WERI-Rb-1 (cell line): Measurements from ENCODE around the gene CSNK1D.

Experiments used
- DNase-seq: peaks from one replicate; pipeline ENCODE4 v3.0.0-alpha.2; 2020
- H3K27ac ChIP-seq: fragments of 250-450 bp; sonication (Bioruptor Pico); 2 replicates; pipeline ENCODE4 v1.5.1; 2020; ENCODE audit warnings: mild to moderate bottlenecking, moderate library complexity
- H3K27me3 ChIP-seq: fragments of 250-450 bp; sonication (Bioruptor Pico); 2 replicates; pipeline ENCODE4 v1.5.1; 2021; ENCODE audit warnings: mild to moderate bottlenecking, low read depth, moderate library complexity; ENCODE audit not compliant: insufficient read depth, severe bottlenecking
- H3K36me3 ChIP-seq: fragments of 250-450 bp; sonication (Bioruptor Pico); 2 replicates; pipeline ENCODE4 v1.5.1; 2020; ENCODE audit warnings: mild to moderate bottlenecking, moderate library complexity
- H3K4me3 ChIP-seq: 2 replicates; pipeline ENCODE4 v1.5.1; 2011; ENCODE audit warnings: low read depth, mild to moderate bottlenecking, control low read depth, low read length
- H3K9me3 ChIP-seq: fragments of 250-450 bp; sonication (Bioruptor Pico); 2 replicates; pipeline ENCODE4 v1.5.1; 2021; ENCODE audit warnings: mild to moderate bottlenecking, moderate library complexity; ENCODE audit not compliant: severe bottlenecking
- TF ChIP-seq, protein P1 (sequence below): IDR thresholded peaks from 2 replicates; pipeline ENCODE4 v1.5.1; 2011; ENCODE audit warnings: low read depth, mild to moderate bottlenecking, control low read depth, inconsistent platforms, low read length

The CSNK1D gene

DNA sequence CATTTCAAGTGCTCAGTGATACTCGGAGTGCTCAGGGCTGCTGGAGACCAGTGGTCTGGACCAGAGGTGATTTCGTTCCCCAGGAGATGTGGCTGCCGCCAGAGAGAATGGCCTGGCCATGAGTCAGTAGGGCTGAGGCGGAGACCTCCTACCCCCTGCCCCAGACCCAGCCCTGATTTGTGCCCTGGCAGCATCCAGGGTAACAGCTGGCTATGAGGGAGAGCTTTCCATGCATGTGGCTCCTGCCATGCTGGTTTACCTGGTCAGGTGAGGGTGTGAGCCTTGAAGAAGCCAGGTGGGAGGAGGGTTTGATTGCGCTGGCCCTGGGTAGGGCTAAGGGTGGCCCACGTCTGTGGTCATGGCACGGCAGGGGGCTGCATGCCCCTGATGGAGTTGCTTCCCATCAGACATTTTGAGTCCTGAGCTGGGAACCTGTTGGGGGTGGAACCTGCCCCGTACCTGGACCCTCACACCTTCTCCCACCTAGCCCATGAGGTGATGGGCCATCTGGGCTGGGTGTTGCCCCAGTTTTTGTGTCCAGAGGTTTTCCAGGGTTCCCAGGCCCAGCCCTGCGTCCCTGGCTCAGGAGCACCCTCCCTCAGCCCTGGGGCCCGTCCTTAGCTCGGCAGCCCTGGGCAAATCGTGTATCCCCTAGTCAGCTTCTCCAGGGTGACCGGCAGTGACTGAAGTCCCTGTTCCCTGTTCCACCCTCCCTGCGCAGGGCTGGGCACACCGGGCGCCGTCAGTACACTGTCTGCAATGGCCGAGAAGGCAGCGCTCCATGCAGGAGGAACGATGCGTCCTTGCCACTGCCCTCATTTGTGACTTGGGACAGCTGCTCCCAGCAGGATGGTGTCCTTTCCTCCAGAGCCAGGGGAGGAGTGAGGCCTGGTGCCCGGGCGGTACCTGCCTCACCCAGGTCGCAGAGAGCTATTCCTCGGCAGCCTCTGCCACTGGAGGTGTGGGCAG is 9.0 kb upstream of the CSNK1D start:
- no peak overlapping the region for H3K4me3 ChIP-seq
- no peaks in the 10 kb centered on the region for H3K27me3 ChIP-seq
- TF ChIP-seq, protein P1, sequence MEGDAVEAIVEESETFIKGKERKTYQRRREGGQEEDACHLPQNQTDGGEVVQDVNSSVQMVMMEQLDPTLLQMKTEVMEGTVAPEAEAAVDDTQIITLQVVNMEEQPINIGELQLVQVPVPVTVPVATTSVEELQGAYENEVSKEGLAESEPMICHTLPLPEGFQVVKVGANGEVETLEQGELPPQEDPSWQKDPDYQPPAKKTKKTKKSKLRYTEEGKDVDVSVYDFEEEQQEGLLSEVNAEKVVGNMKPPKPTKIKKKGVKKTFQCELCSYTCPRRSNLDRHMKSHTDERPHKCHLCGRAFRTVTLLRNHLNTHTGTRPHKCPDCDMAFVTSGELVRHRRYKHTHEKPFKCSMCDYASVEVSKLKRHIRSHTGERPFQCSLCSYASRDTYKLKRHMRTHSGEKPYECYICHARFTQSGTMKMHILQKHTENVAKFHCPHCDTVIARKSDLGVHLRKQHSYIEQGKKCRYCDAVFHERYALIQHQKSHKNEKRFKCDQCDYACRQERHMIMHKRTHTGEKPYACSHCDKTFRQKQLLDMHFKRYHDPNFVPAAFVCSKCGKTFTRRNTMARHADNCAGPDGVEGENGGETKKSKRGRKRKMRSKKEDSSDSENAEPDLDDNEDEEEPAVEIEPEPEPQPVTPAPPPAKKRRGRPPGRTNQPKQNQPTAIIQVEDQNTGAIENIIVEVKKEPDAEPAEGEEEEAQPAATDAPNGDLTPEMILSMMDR = no peak
- H3K36me3 ChIP-seq = peaks cover 6% of the 10 kb centered on the region
- no peak overlapping the region for H3K27ac ChIP-seq
- H3K9me3 ChIP-seq = peaks cover 9% of the 10 kb centered on the region
- DNase-seq = no peak

DNA sequence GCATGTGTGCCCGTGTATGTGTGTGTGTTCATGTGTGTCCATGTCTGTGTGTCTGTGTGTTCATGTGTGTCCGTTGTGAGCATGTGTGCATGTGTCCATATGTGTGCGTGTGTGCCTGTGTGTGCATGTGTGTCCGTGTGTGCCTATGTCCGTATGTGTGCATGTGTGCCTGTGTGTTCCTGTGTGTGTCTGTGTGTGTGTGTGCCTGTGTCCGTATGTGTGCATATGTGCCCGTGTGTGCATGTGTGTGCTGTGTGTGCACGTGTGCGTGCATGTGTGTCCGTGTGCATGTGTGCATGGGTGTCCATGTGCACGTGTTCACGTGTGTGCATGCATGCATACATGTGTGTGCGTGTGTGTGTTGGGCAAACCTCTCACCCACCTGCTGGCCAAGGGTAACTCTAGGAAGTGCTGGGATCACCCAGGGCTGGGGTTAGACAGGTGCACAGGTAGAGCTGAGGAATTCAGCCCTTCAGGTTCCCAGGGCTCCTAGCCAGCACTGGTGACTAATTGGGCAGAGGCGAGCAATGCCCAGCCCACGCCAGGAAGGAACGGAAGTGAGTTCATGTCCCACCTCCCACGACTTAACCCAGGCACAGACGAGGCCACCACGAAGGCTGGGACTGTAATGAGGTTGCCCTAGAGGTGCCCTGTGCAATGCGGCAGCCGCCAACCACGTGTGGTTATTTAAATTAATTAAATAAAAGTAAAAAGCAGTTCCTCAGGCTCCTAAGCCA is 8.2 kb upstream of the CSNK1D start:
- TF ChIP-seq, protein P1 = no peak
- no peaks in the 10 kb centered on the region for H3K27me3 ChIP-seq
- H3K4me3 ChIP-seq = no peak overlapping the region
- H3K9me3 ChIP-seq = peaks cover 2% of the 10 kb centered on the region
- H3K36me3 ChIP-seq = peaks cover 6% of the 10 kb centered on the region
- H3K27ac ChIP-seq = no peak overlapping the region
- DNase-seq = no peak

DNA sequence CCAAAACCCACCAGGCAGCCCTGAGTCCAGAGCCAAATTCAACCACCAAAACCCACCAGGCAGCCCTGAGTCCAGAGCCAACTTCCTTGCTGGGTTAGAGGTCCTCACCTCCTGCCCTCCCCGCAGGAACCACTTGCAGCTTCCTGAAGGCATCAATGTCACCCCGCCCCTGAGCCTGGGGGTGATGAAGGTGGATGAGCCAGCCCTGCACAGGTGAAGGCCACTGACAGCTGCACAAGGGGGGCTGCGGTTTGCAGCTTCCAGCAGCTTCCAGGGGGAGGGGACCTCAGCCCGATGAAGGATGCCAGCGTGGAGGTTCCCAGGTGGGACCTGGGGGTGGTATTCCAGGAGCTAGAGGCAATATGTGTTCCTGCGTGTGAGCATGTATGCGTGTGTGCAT is 7.6 kb upstream of the CSNK1D start:
- Histone ChIP-seq H3K27me3 (no peaks in the 10 kb centered on the region), H3K27ac (no peak overlapping the region), H3K4me3 (no peak overlapping the region), H3K9me3 (peaks cover 2% of the 10 kb centered on the region), H3K36me3 (peaks cover 6% of the 10 kb centered on the region)
- DNase-seq = no peak
- TF ChIP-seq, protein P1 = no peak

DNA sequence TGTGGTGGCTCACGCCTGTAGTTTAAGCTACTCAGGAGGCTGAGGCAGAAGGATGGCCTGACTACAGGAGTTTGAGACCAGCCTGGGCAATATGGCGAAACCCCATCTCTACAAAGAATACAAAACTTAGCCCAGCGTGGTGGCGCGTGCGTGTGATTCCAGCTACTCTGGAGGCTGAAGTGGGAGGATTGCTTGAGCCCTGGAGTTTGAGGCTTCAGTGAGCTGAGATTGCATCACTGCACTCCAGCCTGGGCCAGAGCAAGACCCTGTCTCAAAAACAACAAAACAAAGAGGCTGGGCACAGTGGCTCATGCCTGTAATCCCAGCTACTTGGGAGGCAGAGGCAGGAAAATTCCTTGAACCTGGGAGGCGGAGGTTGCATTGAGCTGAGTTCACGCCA is 7.0 kb upstream of the CSNK1D start:
- no peaks in the 10 kb centered on the region for H3K27me3 ChIP-seq
- H3K9me3 ChIP-seq = peaks cover 2% of the 10 kb centered on the region
- H3K4me3 ChIP-seq = no peak overlapping the region
- TF ChIP-seq, protein P1 = no peak
- DNase-seq = no peak
- no peak overlapping the region for H3K27ac ChIP-seq
- peaks cover 6% of the 10 kb centered on the region for H3K36me3 ChIP-seq

DNA sequence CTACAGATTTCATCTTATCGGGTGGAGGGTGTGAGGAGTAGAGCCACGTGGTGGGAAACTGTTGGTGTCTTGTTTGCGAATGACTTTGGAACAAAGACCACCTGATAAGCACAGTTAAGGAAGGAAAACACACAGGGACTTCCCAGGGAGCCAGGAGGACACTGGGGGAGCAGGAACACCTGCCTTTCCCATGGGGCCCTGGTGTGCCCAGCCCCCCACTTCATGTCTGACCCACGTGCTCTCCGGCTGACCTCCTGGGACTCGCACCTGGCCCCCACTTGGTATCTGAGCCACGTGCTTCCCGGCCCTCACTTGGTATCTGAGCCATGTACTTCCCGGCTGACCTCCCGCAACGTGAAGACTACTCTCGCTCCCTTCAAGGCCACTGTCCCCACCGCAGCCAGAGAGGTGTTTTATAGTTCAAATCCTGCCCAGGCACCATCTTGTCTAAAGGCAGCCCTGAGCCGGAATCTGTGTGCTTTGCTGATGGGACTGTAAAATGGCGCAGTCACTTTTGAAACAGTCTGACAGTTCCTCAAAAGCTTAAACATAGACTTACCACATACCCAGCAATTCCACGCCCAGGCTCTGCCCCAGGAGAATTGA is 5.4 kb upstream of the CSNK1D start:
- Histone ChIP-seq H3K36me3 (peaks cover 6% of the 10 kb centered on the region), H3K4me3 (no peak overlapping the region), H3K27me3 (no peaks in the 10 kb centered on the region), H3K9me3 (peaks cover 2% of the 10 kb centered on the region), H3K27ac (no peak overlapping the region)
- TF ChIP-seq, protein P1 = no peak
- no peak for DNase-seq
